H1 (cell line): ENCODE results near the gene PCNX3. TPM values are rescaled to one million over a fixed set of nuclear protein-coding genes. Genes with fewer than 3 reads are reported as not detected.

Experiments used
- CTCF ChIA-PET: fragments of 300-600 bp; sonication (Branson Sonifier 250); formaldehyde crosslinking; loops from one replicate; lab custom pipeline; 2021; ENCODE audit not compliant: partially characterized antibody; lab: Charles Lee
- POLR2A ChIA-PET: fragments of 300-600 bp; sonication (Branson Sonifier 250); formaldehyde crosslinking; loops from one replicate; lab custom pipeline; 2021; ENCODE audit warnings: inconsistent platforms; ENCODE audit not compliant: partially characterized antibody; lab: Charles Lee
- DNase-seq, 2 experiments: peaks; one replicate each; pipeline versions ENCODE4 v3.0.0 to v3.0.0-alpha.2; 2010 to 2022; ENCODE audit warnings: low spot score in 2 of 2, low read depth in 1 of 2, mixed read lengths in 1 of 2
- FAIRE-seq: peaks from 2 replicates; lab custom pipeline; 2011; peaks lifted over from hg19 to GRCh38; lab: Jason Lieb, UNC
- H2AFZ ChIP-seq: 2 replicates; pipeline ENCODE4 v1.8.1; 2012; ENCODE audit warnings: low read length, inconsistent platforms
- H2AK5ac ChIP-seq: 2 replicates; pipeline ENCODE4 v1.6.1; 2013; ENCODE audit warnings: low read depth, low read length
- H2BK120ac ChIP-seq: replicated peaks from 2 replicates; pipeline ENCODE3; 2013; ENCODE audit warnings: low read depth, low read length, inconsistent platforms
- H2BK12ac ChIP-seq: 2 replicates; pipeline ENCODE4 v1.6.1; 2013; ENCODE audit warnings: low read depth, low read length
- H2BK15ac ChIP-seq: 2 replicates; pipeline ENCODE4 v1.6.1; 2013; ENCODE audit warnings: low read length
- H2BK20ac ChIP-seq: 2 replicates; pipeline ENCODE4 v1.6.1; 2013; ENCODE audit warnings: low read length
- H2BK5ac ChIP-seq: 2 replicates; pipeline ENCODE4 v1.6.1; 2013; ENCODE audit warnings: low read depth, low read length
- H3K14ac ChIP-seq: 2 replicates; pipeline ENCODE4 v1.6.1; 2013; ENCODE audit warnings: inconsistent platforms; ENCODE audit not compliant: insufficient read length
- H3K18ac ChIP-seq: 2 replicates; pipeline ENCODE4 v1.6.1; 2013; ENCODE audit warnings: low read length; ENCODE audit errors: extremely low read depth
- H3K23ac ChIP-seq: 2 replicates; pipeline ENCODE4 v1.6.1; 2013; ENCODE audit warnings: inconsistent platforms; ENCODE audit not compliant: insufficient read length
- H3K23me2 ChIP-seq: 2 replicates; pipeline ENCODE4 v1.6.1; 2013; ENCODE audit warnings: low read depth, low read length
- H3K27ac ChIP-seq: 2 replicates; pipeline ENCODE4 v1.6.1; 2011; ENCODE audit warnings: low read depth, low read length, inconsistent platforms
- H3K27me3 ChIP-seq, 4 experiments: replicated peaks in 1 of 4; 1 replicate in 1 of 4; 2 replicates in 3 of 4; pipeline versions ENCODE4 v1.6.1 to v1.8.1; 2011 to 2013; ENCODE audit warnings: low read length in 3 of 4, mild to moderate bottlenecking in 3 of 4, inconsistent platforms in 2 of 4, mixed read lengths in 2 of 4, moderate library complexity in 1 of 4; ENCODE audit not compliant: control insufficient read depth in 3 of 4, insufficient read depth in 3 of 4; ENCODE audit errors: extremely low read depth in 1 of 4
- H3K36me3 ChIP-seq, 4 experiments: 2 replicates each; pipeline versions ENCODE4 v1.6.1 to v1.8.1; 2011 to 2013; ENCODE audit warnings: mild to moderate bottlenecking in 4 of 4, low read length in 3 of 4, moderate library complexity in 2 of 4, control low read depth in 1 of 4, inconsistent platforms in 1 of 4; ENCODE audit not compliant: insufficient read depth in 4 of 4, control insufficient read depth in 2 of 4
- H3K4ac ChIP-seq: replicated peaks from 2 replicates; pipeline ENCODE3; 2013; ENCODE audit warnings: low read length, low read depth, mixed read lengths, inconsistent platforms; ENCODE audit not compliant: insufficient read length
- H3K4me1 ChIP-seq, 4 experiments: replicated peaks in 1 of 4; 1 replicate in 1 of 4; 2 replicates in 3 of 4; pipeline versions ENCODE4 v1.6.1 to v1.8.1; 2011 to 2013; ENCODE audit warnings: low read length in 3 of 4, inconsistent platforms in 2 of 4, mixed read lengths in 1 of 4; ENCODE audit not compliant: insufficient read depth in 4 of 4, control insufficient read depth in 3 of 4
- H3K4me2 ChIP-seq, 2 experiments: 2 replicates each; pipeline versions ENCODE4 v1.6.1 to v1.8.1; 2011 to 2013; ENCODE audit warnings: low read depth in 2 of 2, low read length in 2 of 2, control low read depth in 1 of 2, inconsistent platforms in 1 of 2, mild to moderate bottlenecking in 1 of 2; ENCODE audit not compliant: insufficient read depth in 1 of 2
- H3K4me3 ChIP-seq, 4 experiments: fragments of 200-600, 300-600 bp in 1 of 4; sonication (generic), shearing (Covaris generic), sonication (Bioruptor Twin) in 1 of 4; 2 replicates each; pipeline versions ENCODE4 v1.5.1 to v1.8.1; 2011 to 2016; ENCODE audit warnings: low read length in 4 of 4, low read depth in 3 of 4, control low read depth in 2 of 4, inconsistent platforms in 2 of 4, mild to moderate bottlenecking in 2 of 4, mixed read lengths in 1 of 4, moderate library complexity in 1 of 4; ENCODE audit not compliant: insufficient read depth in 2 of 4; ENCODE audit errors: extremely low read depth in 1 of 4
- H3K56ac ChIP-seq: replicated peaks from 2 replicates; pipeline ENCODE3; 2013; ENCODE audit warnings: low read depth, mild to moderate bottlenecking, mixed read lengths, low read length, inconsistent platforms; ENCODE audit not compliant: insufficient read length
- H3K79me1 ChIP-seq: 2 replicates; pipeline ENCODE4 v1.6.1; 2013; ENCODE audit warnings: low read depth, low read length, control low read depth
- H3K79me2 ChIP-seq, 2 experiments: 2 replicates each; pipeline versions ENCODE4 v1.6.1 to v1.8.1; 2012 to 2013; ENCODE audit warnings: low read length in 2 of 2, mild to moderate bottlenecking in 2 of 2, inconsistent platforms in 1 of 2; ENCODE audit not compliant: insufficient read depth in 2 of 2, control insufficient read depth in 1 of 2
- H3K9ac ChIP-seq, 4 experiments: replicated peaks in 1 of 4; 1 replicate in 1 of 4; 2 replicates in 3 of 4; pipeline versions ENCODE4 v1.6.1 to v1.8.1; 2011 to 2013; ENCODE audit warnings: low read depth in 3 of 4, low read length in 3 of 4, control low read depth in 2 of 4, mild to moderate bottlenecking in 2 of 4, moderate library complexity in 2 of 4, inconsistent platforms in 1 of 4; ENCODE audit errors: extremely low read depth in 1 of 4
- H3K9me3 ChIP-seq, 2 experiments: 2 replicates each; pipeline versions ENCODE4 v1.6.1 to v1.8.1; 2012 to 2013; ENCODE audit warnings: mild to moderate bottlenecking in 2 of 2, moderate library complexity in 2 of 2, control low read depth in 1 of 2, inconsistent platforms in 1 of 2, low read depth in 1 of 2, low read length in 1 of 2, mixed read lengths in 1 of 2; ENCODE audit not compliant: insufficient read depth in 2 of 2
- H4K20me1 ChIP-seq, 2 experiments: replicated peaks in 1 of 2; 2 replicates each; pipeline versions ENCODE3 to v1.8.1; 2011 to 2013; ENCODE audit warnings: inconsistent platforms in 2 of 2, low read length in 2 of 2, mild to moderate bottlenecking in 1 of 2; ENCODE audit not compliant: insufficient read depth in 2 of 2, control insufficient read depth in 1 of 2
- H4K5ac ChIP-seq: 2 replicates; pipeline ENCODE4 v1.6.1; 2013; ENCODE audit warnings: low read length, low read depth, mixed read lengths, inconsistent platforms; ENCODE audit not compliant: insufficient read length
- H4K8ac ChIP-seq: 2 replicates; pipeline ENCODE4 v1.8.0; 2013; ENCODE audit warnings: mild to moderate bottlenecking, moderate library complexity, low read length, inconsistent platforms; ENCODE audit not compliant: insufficient read depth; ENCODE audit errors: extremely low read depth
- H4K91ac ChIP-seq: replicated peaks from 2 replicates; pipeline ENCODE3; 2013; ENCODE audit warnings: low read length, mixed read lengths, inconsistent platforms; ENCODE audit not compliant: insufficient read length
- BRCA1 ChIP-seq: IDR thresholded peaks from 2 replicates; pipeline ENCODE4 v1.6.1; 2012; ENCODE audit warnings: low read depth, low read length, improper control_type of control experiment
- CREB1 ChIP-seq: IDR thresholded peaks from 2 replicates; pipeline ENCODE4 v1.6.1; 2012; ENCODE audit warnings: inconsistent platforms
- HDAC6 ChIP-seq: IDR thresholded peaks from one replicate; pipeline ENCODE4 v1.7.1; 2012; ENCODE audit warnings: low read depth, mild to moderate bottlenecking, inconsistent platforms, low read length, moderate library complexity
- JUND ChIP-seq: IDR thresholded peaks from 2 replicates; pipeline ENCODE4 v1.6.1; 2011; ENCODE audit warnings: mild to moderate bottlenecking, improper control_type of control experiment, low read length
- KDM4A ChIP-seq: IDR thresholded peaks from one replicate; pipeline ENCODE4 v1.7.1; 2012; ENCODE audit warnings: low read depth, mild to moderate bottlenecking, moderate library complexity, low read length, inconsistent platforms; ENCODE audit not compliant: severe bottlenecking
- NRF1 ChIP-seq: IDR thresholded peaks from 2 replicates; pipeline ENCODE4 v1.6.1; 2011; ENCODE audit warnings: mild to moderate bottlenecking, low read depth, low read length, improper control_type of control experiment
- RBBP5 ChIP-seq: IDR thresholded peaks from 2 replicates; pipeline ENCODE4 v1.7.1; 2012; ENCODE audit warnings: low read depth, mild to moderate bottlenecking, inconsistent platforms, low read length, moderate library complexity, borderline replicate concordance
- SAP30 ChIP-seq: fragments of 300-600 bp; sonication (generic); IDR thresholded peaks from 2 replicates; pipeline ENCODE4 v1.7.1; 2012; ENCODE audit warnings: low read length, moderate library complexity, mild to moderate bottlenecking, inconsistent platforms; ENCODE audit not compliant: insufficient read depth, insufficient replicate concordance
- SIN3A ChIP-seq, 2 experiments: IDR thresholded peaks in 1 of 2; conservative IDR thresholded peaks in 1 of 2; 2 replicates each; pipeline ENCODE4 v1.6.1; 2011 to 2012; ENCODE audit warnings: low read length in 2 of 2, improper control_type of control experiment in 1 of 2, low read depth in 1 of 2, mild to moderate bottlenecking in 1 of 2
- SRF ChIP-seq: IDR thresholded peaks from 2 replicates; pipeline ENCODE4 v1.6.1; 2011; ENCODE audit warnings: mild to moderate bottlenecking, low read depth, low read length, moderate library complexity
- YY1 ChIP-seq: IDR thresholded peaks from 2 replicates; pipeline ENCODE4 v1.6.1; 2011; ENCODE audit warnings: low read depth, mild to moderate bottlenecking, low read length
- WGBS, 2 experiments: shearing (Covaris generic) in 1 of 2; methylation state at CpG; one replicate each; pipeline versions ENCODE4 v1.1.6 to v1.1.7; 2013 to 2015; ENCODE audit warnings: low lambda C conversion rate in 2 of 2, mixed read lengths in 2 of 2, inconsistent platforms in 1 of 2, low coverage in 1 of 2, missing lambda C conversion rate in 1 of 2; ENCODE audit not compliant: insufficient replicate concordance in 2 of 2, insufficient coverage in 1 of 2, insufficient read length in 1 of 2; ENCODE audit errors: extremely low coverage in 1 of 2, missing lambda C conversion rate in 1 of 2; 5-methylcytosine and 5-hydroxymethylcytosine counted together
- polyA plus RNA-seq, 7 experiments: library from polyadenylated mRNA; depleted of rRNA in 3 of 7; stranded (reverse) in 5 of 7; unstranded in 2 of 7; fragments of >200 nt in 5 of 7; fragments of 200-250 nt in 2 of 7; gene quantifications; 1 replicate in 5 of 7; 2 replicates in 1 of 7; 4 replicates in 1 of 7; pipeline versions ENCODE4 v1.2.1 to v1.2.3, GENCODE V29; 2011 to 2013; ENCODE audit warnings: missing spikeins in 2 of 7, mixed read lengths in 2 of 7
- total RNA-seq: library from RNA; stranded (reverse); fragmentation: NEBNext Ultra II Directional; extraction: Animal tissue kit (Norgen Biotek cat#: 25700); gene quantifications from 2 replicates; pipeline ENCODE4 v1.2.1, GENCODE V29; 2021

The PCNX3 gene
- total and polyA plus RNA-seq, 2 of the 8 experiments (the other 6 are each of a cell fraction or from before 2014, with no cell fraction given), result 27.2 to 38.8 TPM

DNA sequence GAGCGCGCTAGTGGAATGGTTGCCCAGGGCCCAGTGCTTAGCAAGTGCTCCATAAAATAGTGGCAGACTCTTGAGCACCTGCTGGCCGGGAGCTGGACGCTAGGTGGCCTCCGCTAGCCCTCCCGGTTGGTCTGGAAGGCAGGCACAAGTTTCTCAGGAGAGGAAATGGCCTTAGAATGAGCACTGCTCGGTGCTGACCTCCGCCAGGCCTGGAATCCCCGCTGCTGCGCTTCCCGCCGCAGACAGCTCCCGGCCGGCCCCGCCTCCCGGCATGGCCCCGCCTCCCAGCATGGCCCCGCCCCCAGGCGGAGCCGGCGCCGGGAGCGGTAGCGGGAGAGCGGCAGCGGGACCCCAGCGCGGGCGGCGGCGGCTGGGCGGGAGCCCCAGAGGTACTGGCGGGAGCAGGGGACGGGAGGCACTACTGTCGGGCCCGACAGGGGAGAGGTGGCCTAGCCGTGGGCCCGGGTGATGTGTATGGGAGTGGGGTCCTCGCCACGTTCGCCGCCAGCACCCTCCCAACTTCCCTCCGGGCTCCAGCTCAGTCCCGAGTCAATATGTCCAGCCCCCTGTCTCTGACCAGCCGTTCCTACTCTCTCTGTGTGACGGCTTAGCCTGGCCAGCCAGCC, 22.3 kb downstream of the PCNX3 start, which contains the start of gene SIPA1:
TSS of gene SIPA1 (plus strand) at position 308 of the 626 bp plus-strand sequence. CDS start 2,821 bp downstream, outside the sequence.
- peak; percentile 36 for FAIRE-seq
- H3K27ac ChIP-seq, result peak within 1 kb of the TSS; percentile 14; the same call in 1 of the 2 replicates
- TF ChIP-seq NRF1, result no peak
- TF ChIP-seq HDAC6, result no peak
- TF ChIP-seq RBBP5, result peak; percentile 72; the same call in 1 of the 2 replicates
- TF ChIP-seq SIN3A (conservative IDR thresholded peaks at IDR 0.05 in 1 of 2, IDR thresholded peaks at IDR 0.05 in 1 of 2; ENCODE audit: low read depth in 1 of 2, low read length in 2 of 2), result peak; percentile 27 to 31; a peak in 1 of 4 replicates
- TF ChIP-seq SAP30, result peak; percentile 40
- TF ChIP-seq BRCA1, result no peak
- TF ChIP-seq YY1, result peak; percentile 50; the same call in 1 of the 2 replicates
- TF ChIP-seq SRF, result no peak
- TF ChIP-seq CREB1, result no peak
- TF ChIP-seq KDM4A, result peak; percentile 33
- no peak for TF ChIP-seq JUND

More for the DNA sequence above, 22.3 kb downstream of the PCNX3 start, which contains the start of gene SIPA1:
- H4K8ac ChIP-seq, result peak within 1 kb of the TSS; percentile 86; the same call in 1 of the 2 replicates
- H2BK120ac ChIP-seq, result no peak within 1 kb of the TSS
- peak within 1 kb of the TSS; percentile 62 to 91 for H3K4me2 ChIP-seq
- peak within 1 kb of the TSS; percentile 62; the same call in 1 of the 2 replicates for H3K18ac ChIP-seq
- POLR2A ChIA-PET, result interaction anchor here (0.8 to 6.9 kb wide), 23 partner anchors 9 to 604 kb away, joined by 3 to 55 read pairs (median 5); partner anchors contain the start of genes KAT5, MUS81, PCNX3 and RELA
- H2AFZ ChIP-seq, result no peak within 1 kb of the TSS
- peaks cover 2 to 31% (median 18%) of the 10 kb centered on the region in 4 experiments; a peak in 6 of 8 replicates for H3K36me3 ChIP-seq
- H3K9ac ChIP-seq, result peak within 1 kb of the TSS; percentile 6 to 52 (median 43); a peak in 5 of 7 replicates
- peaks cover 0 to 4% (median 2%) of the 10 kb centered on the region in 4 experiments; a peak in 2 of 7 replicates for H3K27me3 ChIP-seq
- H2BK20ac ChIP-seq, result no peak within 1 kb of the TSS
- peak within 1 kb of the TSS; percentile 53 for H3K4ac ChIP-seq
- no peak within 1 kb of the TSS for H3K23ac ChIP-seq
- H2BK15ac ChIP-seq, result peak within 1 kb of the TSS; percentile 72; the same call in 1 of the 2 replicates
- no peak within 1 kb of the TSS for H3K14ac ChIP-seq
- H2AK5ac ChIP-seq, result no peak within 1 kb of the TSS
- CTCF ChIA-PET, result interaction anchor here (0.6 to 2.5 kb wide), 18 partner anchors 9 to 332 kb away, joined by 3 to 21 read pairs (median 5); partner anchors contain the start of genes PCNX3 and RELA
- peak within 1 kb of the TSS; percentile 75; the same call in 1 of the 2 replicates for H2BK12ac ChIP-seq
- H2BK5ac ChIP-seq, result peak within 1 kb of the TSS; percentile 95; the same call in 1 of the 2 replicates
- peaks cover 8% of the 10 kb centered on the region; the same call in 1 of the 2 replicates for H3K23me2 ChIP-seq
- peak within 1 kb of the TSS; percentile 32 to 71 (median 66) for H3K4me3 ChIP-seq
- peak within 1 kb of the TSS; percentile 80 for H3K56ac ChIP-seq
- H4K20me1 ChIP-seq, result peaks cover 0 to 7% of the 10 kb centered on the region in 2 experiments
- peak; percentile 83 to 94 for DNase-seq
- no peaks in the 10 kb centered on the region for H3K9me3 ChIP-seq
- H4K91ac ChIP-seq, result peak within 1 kb of the TSS; percentile 41
- no peaks in the 10 kb centered on the region for H3K79me2 ChIP-seq
- 11% methylated on average over 18 of the region's 46 CpGs; no CpG with 5 or more reads in 1 of the 2 experiments for whole genome bisulfite sequencing, 2 experiments
- H3K4me1 ChIP-seq, result peaks cover 3 to 26% (median 17%) of the 10 kb centered on the region in 4 experiments
- peaks cover 4% of the 10 kb centered on the region; the same call in 1 of the 2 replicates for H3K79me1 ChIP-seq
- H4K5ac ChIP-seq, result no peak within 1 kb of the TSS
